BE2C (cell line): ENCODE measurements around the gene SIM2.
A peak's percentile ranks its signal among the peaks of the same experiment; 100 is the strongest.

Experiments used
- DNase-seq: peaks from one replicate; pipeline ENCODE4 v3.0.0-alpha.2; 2020
- H3K27me3 ChIP-seq: fragments of 250-450 bp; sonication (Bioruptor Pico); 2 replicates; pipeline ENCODE4 v1.5.1; 2020; ENCODE audit warnings: mild to moderate bottlenecking
- H3K36me3 ChIP-seq: fragments of 250-450 bp; sonication (Bioruptor Pico); 2 replicates; pipeline ENCODE4 v1.5.1; 2020; ENCODE audit warnings: mild to moderate bottlenecking
- H3K4me1 ChIP-seq: fragments of 250-450 bp; sonication (Bioruptor Pico); 2 replicates; pipeline ENCODE4 v1.5.1; 2020
- H3K4me3 ChIP-seq: 2 replicates; pipeline ENCODE4 v1.5.1; 2011; ENCODE audit warnings: low read depth, low read length
- H3K9me3 ChIP-seq: fragments of 250-450 bp; sonication (Bioruptor Pico); 2 replicates; pipeline ENCODE4 v1.5.1; 2020
- TF ChIP-seq, protein P1 (sequence below): IDR thresholded peaks from 2 replicates; pipeline ENCODE4 v1.5.1; 2012; ENCODE audit warnings: mild to moderate bottlenecking, low read depth, low read length

Gene SIM2

DNA sequence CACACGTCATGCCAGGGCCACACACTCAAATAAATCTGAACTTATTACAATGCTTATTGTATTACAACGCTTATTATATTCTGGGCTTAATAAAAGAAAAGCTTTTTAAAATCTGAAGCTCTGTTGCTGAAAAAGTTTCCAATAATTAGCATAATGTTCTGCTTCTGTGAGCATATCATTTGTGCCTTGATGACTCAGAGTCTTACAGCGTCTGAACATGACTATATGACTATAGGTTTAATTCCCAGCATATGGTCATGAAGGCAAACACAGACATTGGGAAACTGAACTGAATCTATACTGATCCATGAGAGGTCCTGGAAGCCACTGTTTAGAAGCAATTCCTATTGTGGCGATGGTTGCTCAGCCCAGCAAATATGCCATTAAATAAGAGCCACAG, 66.3 kb downstream of the SIM2 start:
- Histone ChIP-seq H3K4me3 (no peak overlapping the region), H3K9me3 (no peaks in the 10 kb centered on the region), H3K36me3 (no peaks in the 10 kb centered on the region), H3K4me1 (no peaks in the 10 kb centered on the region), H3K27me3 (no peaks in the 10 kb centered on the region)
- TF ChIP-seq, protein P1, sequence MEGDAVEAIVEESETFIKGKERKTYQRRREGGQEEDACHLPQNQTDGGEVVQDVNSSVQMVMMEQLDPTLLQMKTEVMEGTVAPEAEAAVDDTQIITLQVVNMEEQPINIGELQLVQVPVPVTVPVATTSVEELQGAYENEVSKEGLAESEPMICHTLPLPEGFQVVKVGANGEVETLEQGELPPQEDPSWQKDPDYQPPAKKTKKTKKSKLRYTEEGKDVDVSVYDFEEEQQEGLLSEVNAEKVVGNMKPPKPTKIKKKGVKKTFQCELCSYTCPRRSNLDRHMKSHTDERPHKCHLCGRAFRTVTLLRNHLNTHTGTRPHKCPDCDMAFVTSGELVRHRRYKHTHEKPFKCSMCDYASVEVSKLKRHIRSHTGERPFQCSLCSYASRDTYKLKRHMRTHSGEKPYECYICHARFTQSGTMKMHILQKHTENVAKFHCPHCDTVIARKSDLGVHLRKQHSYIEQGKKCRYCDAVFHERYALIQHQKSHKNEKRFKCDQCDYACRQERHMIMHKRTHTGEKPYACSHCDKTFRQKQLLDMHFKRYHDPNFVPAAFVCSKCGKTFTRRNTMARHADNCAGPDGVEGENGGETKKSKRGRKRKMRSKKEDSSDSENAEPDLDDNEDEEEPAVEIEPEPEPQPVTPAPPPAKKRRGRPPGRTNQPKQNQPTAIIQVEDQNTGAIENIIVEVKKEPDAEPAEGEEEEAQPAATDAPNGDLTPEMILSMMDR: no peak
- no peak for DNase-seq

DNA sequence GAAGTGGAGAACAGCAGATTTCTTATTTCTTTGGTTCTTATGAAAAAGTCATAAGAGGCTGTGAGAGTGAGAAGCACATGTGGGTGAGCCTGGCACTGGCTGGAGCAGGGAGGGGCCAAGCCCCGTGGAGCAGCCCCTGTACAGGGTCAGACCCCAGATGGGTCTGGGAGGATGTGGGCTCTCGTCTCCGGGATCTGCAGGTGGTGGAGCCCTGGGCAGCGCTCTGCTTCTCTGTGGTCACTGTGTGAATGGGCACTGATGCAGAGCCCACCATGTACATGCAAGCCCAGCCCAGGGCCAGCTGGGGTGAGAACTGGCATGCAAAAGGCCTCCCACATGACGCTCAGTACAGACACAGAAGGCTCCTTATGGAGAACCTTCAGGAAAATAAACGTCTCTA, 67.6 kb downstream of the SIM2 start:
- no peak overlapping the region for H3K4me3 ChIP-seq
- no peaks in the 10 kb centered on the region for H3K4me1 ChIP-seq
- no peaks in the 10 kb centered on the region for H3K36me3 ChIP-seq
- H3K9me3 ChIP-seq: no peaks in the 10 kb centered on the region
- no peaks in the 10 kb centered on the region for H3K27me3 ChIP-seq
- no peak for DNase-seq
- TF ChIP-seq, protein P1: no peak

DNA sequence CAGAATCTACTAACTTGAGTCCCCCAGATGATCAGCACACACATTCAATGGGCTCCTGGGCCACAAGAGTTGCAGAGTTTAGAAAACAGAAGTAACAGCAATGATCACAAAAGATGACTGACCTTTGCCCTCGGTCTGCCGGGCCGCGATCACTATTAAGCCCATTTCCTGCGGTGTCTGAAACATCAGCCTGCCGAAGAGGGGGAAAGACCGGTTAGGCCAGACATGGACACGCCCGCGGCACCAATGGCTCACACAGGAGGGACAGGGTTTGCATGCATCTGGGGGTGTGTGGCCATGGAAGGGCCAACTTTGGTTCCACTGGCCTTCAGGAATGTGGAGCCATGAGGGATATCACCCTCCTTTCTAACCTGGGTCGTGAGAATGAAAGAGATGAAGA, 68.2 kb downstream of the SIM2 start:
- H3K4me1 ChIP-seq: no peaks in the 10 kb centered on the region
- no peaks in the 10 kb centered on the region for H3K9me3 ChIP-seq
- H3K36me3 ChIP-seq: no peaks in the 10 kb centered on the region
- H3K4me3 ChIP-seq: no peak overlapping the region
- no peaks in the 10 kb centered on the region for H3K27me3 ChIP-seq
- TF ChIP-seq, protein P1: no peak
- no peak for DNase-seq

DNA sequence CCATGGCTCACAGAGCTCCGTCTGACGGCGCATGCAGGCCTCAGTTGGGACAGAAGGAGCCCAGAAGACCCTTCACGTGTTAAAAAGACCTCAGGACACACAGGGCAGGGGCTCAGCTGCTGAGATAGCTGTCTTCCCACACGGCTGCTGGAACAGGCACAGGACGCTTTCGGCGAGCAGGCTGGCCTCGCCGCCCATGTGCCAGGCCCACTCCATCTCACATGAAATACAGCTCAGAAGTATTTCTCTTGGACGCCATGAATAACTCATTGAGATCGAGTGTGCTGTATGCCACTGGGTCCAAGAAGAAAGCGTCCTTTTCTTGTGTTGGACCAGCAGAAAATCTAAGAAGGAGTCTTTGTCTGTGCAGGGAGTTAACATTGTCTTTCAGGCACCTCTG, 69.6 kb downstream of the SIM2 start:
- no peak overlapping the region for H3K4me3 ChIP-seq
- no peak for DNase-seq
- no peaks in the 10 kb centered on the region for H3K27me3 ChIP-seq
- H3K36me3 ChIP-seq: no peaks in the 10 kb centered on the region
- no peaks in the 10 kb centered on the region for H3K9me3 ChIP-seq
- TF ChIP-seq, protein P1: no peak
- H3K4me1 ChIP-seq: no peaks in the 10 kb centered on the region

DNA sequence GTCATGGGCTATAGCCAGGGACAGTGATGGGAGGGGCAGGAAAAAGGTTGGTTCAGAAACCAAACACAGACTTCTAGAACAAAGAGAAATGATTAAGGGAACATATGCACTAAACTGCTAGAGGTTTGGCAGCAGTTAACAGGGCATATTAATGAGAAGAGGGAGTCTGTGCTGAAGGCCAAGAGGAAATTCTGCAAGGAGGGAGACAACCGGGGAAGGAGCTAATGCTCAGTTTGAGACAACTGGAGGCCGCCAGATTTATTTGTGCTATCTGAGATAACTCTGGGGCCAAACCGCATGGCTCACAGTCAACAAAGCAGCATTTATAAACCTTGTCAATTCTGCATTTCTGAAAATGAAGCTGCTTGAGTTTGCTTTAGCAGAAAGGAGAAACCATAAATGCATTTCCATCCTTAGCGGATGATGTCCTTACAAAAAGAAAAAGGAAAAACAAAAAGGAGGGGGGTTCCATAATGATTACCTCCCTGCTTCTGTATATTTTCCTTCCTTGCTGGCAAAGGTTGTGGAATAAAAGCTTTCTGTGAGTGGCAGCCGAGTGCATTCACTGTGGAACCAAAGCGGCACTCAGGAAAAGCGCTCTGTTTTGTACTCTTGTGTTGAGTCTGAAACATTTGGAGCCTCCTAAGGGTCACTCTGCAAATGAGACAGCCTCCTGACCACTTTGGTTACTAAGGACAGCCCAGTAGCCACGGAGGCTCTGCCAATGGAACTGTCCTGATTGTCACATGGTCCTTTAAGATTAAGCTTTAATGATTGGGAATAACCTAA, 70.3 kb downstream of the SIM2 start:
- TF ChIP-seq, protein P1: no peak
- Histone ChIP-seq H3K4me1 (no peaks in the 10 kb centered on the region), H3K27me3 (no peaks in the 10 kb centered on the region)

DNA sequence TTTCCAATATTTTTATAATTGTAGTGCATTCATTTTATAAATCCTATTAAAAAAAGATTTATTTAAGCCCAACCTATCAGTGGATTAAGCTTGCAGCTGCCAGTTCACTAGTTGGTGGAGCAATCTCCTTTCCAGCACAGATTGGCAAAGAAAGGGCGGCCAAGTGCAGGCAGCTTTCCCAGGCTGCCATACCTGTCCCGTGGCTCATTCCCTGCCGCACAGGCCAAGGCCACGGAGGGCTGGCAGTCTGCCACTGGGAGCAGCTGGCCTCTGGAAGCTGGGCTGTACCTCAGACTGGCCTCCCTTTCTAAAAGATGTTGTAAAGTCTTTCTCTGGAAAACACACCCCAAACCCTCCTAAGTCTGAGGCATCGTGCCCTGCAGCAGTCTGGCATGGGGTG, 74.2 kb downstream of the SIM2 start:
- Histone ChIP-seq H3K36me3 (no peaks in the 10 kb centered on the region), H3K4me3 (no peak overlapping the region), H3K9me3 (no peaks in the 10 kb centered on the region), H3K27me3 (no peaks in the 10 kb centered on the region), H3K4me1 (no peaks in the 10 kb centered on the region)
- DNase-seq: peak; percentile 56
- TF ChIP-seq, protein P1: no peak

More for the DNA sequence above, 70.3 kb downstream of the SIM2 start:
- H3K4me3 ChIP-seq: no peak overlapping the region
- H3K9me3 ChIP-seq: no peaks in the 10 kb centered on the region
- no peaks in the 10 kb centered on the region for H3K36me3 ChIP-seq
- DNase-seq: no peak
